Endothelial cell of umbilical vein (primary cell): ENCODE results near the gene USP6. TPM values are rescaled to one million over a fixed set of nuclear protein-coding genes. Genes with fewer than 3 reads are reported as not detected.

Experiments used
- BruUV-seq: library from RNA; stranded (reverse); fragments of 400-500 nt; replicated peaks from 2 replicates; lab custom pipeline; 2021; lab: Mats Ljungman, UMichigan
- CTCF ChIA-PET: fragments of 300-600, 350-600 bp; sonication (Branson Sonifier 250); formaldehyde crosslinking; loops from one replicate; lab custom pipeline; 2021; ENCODE audit warnings: antibody characterized with exemption, inconsistent platforms; lab: Charles Lee
- POLR2A ChIA-PET: fragments of 300-600, 350-600 bp; sonication (Branson Sonifier 250); formaldehyde crosslinking; loops from one replicate; lab custom pipeline; 2021; ENCODE audit warnings: antibody characterized with exemption, inconsistent platforms; lab: Charles Lee
- DNase-seq: peaks from one replicate; pipeline ENCODE4 v3.0.0-alpha.2; 2011; ENCODE audit warnings: low read depth, low spot score
- FAIRE-seq: peaks from 2 replicates; lab custom pipeline; 2011; peaks lifted over from hg19 to GRCh38; lab: Jason Lieb, UNC
- H2AFZ ChIP-seq: 2 replicates; pipeline ENCODE4 v1.6.0; 2012; ENCODE audit warnings: low read depth, low read length, control low read depth, inconsistent platforms
- H3K27ac ChIP-seq: 2 replicates; pipeline ENCODE4 v1.5.1; 2011; ENCODE audit warnings: low read depth, mild to moderate bottlenecking, control low read depth, low read length, moderate library complexity; ENCODE audit not compliant: insufficient read depth
- H3K27me3 ChIP-seq, 2 experiments: 2 replicates each; pipeline versions ENCODE4 v1.6.0 to v1.6.1; 2011; ENCODE audit warnings: low read length in 2 of 2, mixed read lengths in 1 of 2; ENCODE audit not compliant: control insufficient read depth in 2 of 2, insufficient read depth in 2 of 2
- H3K36me3 ChIP-seq, 2 experiments: 2 replicates in 1 of 2; 3 replicates in 1 of 2; pipeline ENCODE4 v1.5.1; 2011; ENCODE audit warnings: low read length in 2 of 2, mild to moderate bottlenecking in 1 of 2, moderate library complexity in 1 of 2; ENCODE audit not compliant: control insufficient read depth in 2 of 2, insufficient read depth in 2 of 2; ENCODE audit errors: extremely low read depth in 1 of 2
- H3K4me1 ChIP-seq: 3 replicates; pipeline ENCODE4 v1.5.1; 2011; ENCODE audit warnings: mild to moderate bottlenecking, low read length; ENCODE audit not compliant: control insufficient read depth, insufficient read depth; ENCODE audit errors: extremely low read depth
- H3K4me2 ChIP-seq: 2 replicates; pipeline ENCODE4 v1.6.1; 2011; ENCODE audit warnings: low read length, control low read depth, mixed read lengths; ENCODE audit not compliant: insufficient read depth
- H3K4me3 ChIP-seq, 3 experiments: fragments of 200-600 bp in 1 of 3; sonication (generic), shearing (Covaris generic) in 1 of 3; replicated peaks in 1 of 3; 2 replicates each; pipeline ENCODE4 v1.5.1; 2011 to 2016; ENCODE audit warnings: control low read depth in 3 of 3, low read length in 3 of 3, mild to moderate bottlenecking in 2 of 3, inconsistent platforms in 1 of 3, low read depth in 1 of 3, moderate library complexity in 1 of 3; ENCODE audit not compliant: insufficient read depth in 1 of 3
- H3K79me2 ChIP-seq: 2 replicates; pipeline ENCODE4 v1.6.0; 2012; ENCODE audit warnings: low read length, inconsistent platforms; ENCODE audit not compliant: control insufficient read depth, insufficient read depth
- H3K9ac ChIP-seq: replicated peaks from 2 replicates; pipeline ENCODE3; 2011; ENCODE audit warnings: low read length, control low read depth; ENCODE audit not compliant: insufficient read depth; ENCODE audit errors: extremely low read depth
- H3K9me1 ChIP-seq: replicated peaks from 3 replicates; pipeline ENCODE4 v1.6.0; 2011; ENCODE audit warnings: mild to moderate bottlenecking, low read length; ENCODE audit not compliant: control insufficient read depth, insufficient read depth; ENCODE audit errors: extremely low read depth
- H3K9me3 ChIP-seq: replicated peaks from 2 replicates; pipeline ENCODE4 v1.5.1; 2012; ENCODE audit warnings: low read length, inconsistent platforms; ENCODE audit not compliant: control insufficient read depth, insufficient read depth
- H4K20me1 ChIP-seq: replicated peaks from 2 replicates; pipeline ENCODE3; 2011; ENCODE audit warnings: mild to moderate bottlenecking, low read length; ENCODE audit not compliant: control insufficient read depth, insufficient read depth; ENCODE audit errors: extremely low read depth
- CTCF ChIP-seq, 2 donors: IDR thresholded peaks; 1 replicate in 1 of 2; 2 replicates in 1 of 2; pipeline ENCODE4 v1.5.1; 2011; ENCODE audit warnings: low read length in 2 of 2, mild to moderate bottlenecking in 2 of 2, moderate library complexity in 2 of 2, control low read depth in 1 of 2, inconsistent platforms in 1 of 2, low read depth in 1 of 2; ENCODE audit not compliant: insufficient read depth in 1 of 2; ENCODE audit errors: extremely low read depth in 1 of 2
- EZH2 ChIP-seq: IDR thresholded peaks from 2 replicates; pipeline ENCODE4 v1.6.1; 2012; ENCODE audit warnings: borderline replicate concordance, low read depth, mild to moderate bottlenecking, moderate library complexity, low read length, inconsistent platforms; ENCODE audit not compliant: severe bottlenecking
- FOS ChIP-seq: IDR thresholded peaks from 2 replicates; pipeline ENCODE4 v1.6.1; 2011; ENCODE audit warnings: mild to moderate bottlenecking, low read length, moderate library complexity, borderline replicate concordance; ENCODE audit not compliant: insufficient read depth
- GATA2 ChIP-seq: IDR thresholded peaks from 2 replicates; pipeline ENCODE4 v1.7.0; 2011; ENCODE audit warnings: low read depth, mild to moderate bottlenecking, moderate library complexity, mixed read lengths, low read length; ENCODE audit not compliant: insufficient read length, insufficient read depth
- JUN ChIP-seq: IDR thresholded peaks from 2 replicates; pipeline ENCODE4 v1.6.1; 2011; ENCODE audit warnings: borderline replicate concordance, low read depth; ENCODE audit not compliant: insufficient read length, insufficient read depth
- MYC ChIP-seq: IDR thresholded peaks from one replicate; pipeline ENCODE4 v1.6.1; 2011; ENCODE audit warnings: mild to moderate bottlenecking, low read depth, low read length
- POLR2A ChIP-seq: IDR thresholded peaks from 2 replicates; pipeline ENCODE4 v1.6.1; 2012; ENCODE audit warnings: low read depth, mild to moderate bottlenecking, control low read depth, low read length
- POLR2AphosphoS5 ChIP-seq: IDR thresholded peaks from 2 replicates; pipeline ENCODE4 v1.6.1; 2012; ENCODE audit warnings: low read depth, mild to moderate bottlenecking, control low read depth, low read length, moderate library complexity; ENCODE audit not compliant: insufficient read depth
- dilution Hi-C: fragments of 300-500 bp; cut with MboI; formaldehyde crosslinking; loops from one replicate; pipeline ENCODE4 v1.15.0; 2019; ENCODE audit warnings: low sequenced_read_pairs; ENCODE audit not compliant: extremely low pct_ligation_motif_present
- intact Hi-C: fragments of 100-400 bp; cut with micrococcal nuclease; formaldehyde crosslinking; loops from one replicate; pipeline ENCODE4 v1.10.0; 2022
- polyA plus RNA-seq, 4 experiments: library from polyadenylated mRNA; depleted of rRNA in 3 of 4; stranded (reverse) in 3 of 4; unstranded in 1 of 4; fragments of >200 nt; gene quantifications; 2 replicates each; pipeline versions ENCODE4 v1.2.1 to v1.2.3, GENCODE V29; 2011 to 2012; ENCODE audit warnings: missing spikeins in 1 of 4
- total RNA-seq: library from RNA; stranded (reverse); gene quantifications from 2 replicates; pipeline ENCODE4 v1.2.3, GENCODE V29; 2021
- TF ChIP-seq, protein P1 (sequence below): IDR thresholded peaks from 2 replicates; pipeline ENCODE4 v1.6.1; 2011; ENCODE audit not compliant: insufficient read depth, insufficient read length

USP6 gene
- total and polyA plus RNA-seq, 2 donors (not counting 3 experiments of a cell fraction or from before 2014, with no cell fraction given) = under 0.01 to 0.15 TPM

DNA sequence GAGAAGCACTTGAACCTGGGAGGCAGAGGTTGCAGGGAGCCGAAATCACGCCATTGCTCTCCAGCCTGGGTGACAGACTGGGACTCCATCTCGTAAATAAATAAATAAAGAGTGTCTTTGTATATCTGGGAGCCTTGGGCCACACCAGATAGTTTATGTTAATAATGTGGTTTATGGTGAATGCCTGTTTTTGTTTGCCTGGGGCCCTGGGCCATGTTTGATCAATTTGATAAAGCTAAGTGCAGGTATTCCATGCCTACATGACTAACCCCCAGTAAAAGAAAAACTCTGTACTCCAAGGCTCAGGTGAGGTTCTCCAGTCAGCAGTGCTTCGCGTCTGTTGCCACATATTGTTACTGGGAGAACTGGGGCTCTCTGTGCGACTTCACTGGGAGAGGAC, 103.7 kb downstream of the USP6 start:
- no peak overlapping the region for H2AFZ ChIP-seq
- H3K36me3 ChIP-seq = no peaks in the 10 kb centered on the region
- no peak for TF ChIP-seq GATA2
- no peak for TF ChIP-seq POLR2AphosphoS5
- no peak for TF ChIP-seq JUN
- no peak for TF ChIP-seq POLR2A
- TF ChIP-seq, protein P1, sequence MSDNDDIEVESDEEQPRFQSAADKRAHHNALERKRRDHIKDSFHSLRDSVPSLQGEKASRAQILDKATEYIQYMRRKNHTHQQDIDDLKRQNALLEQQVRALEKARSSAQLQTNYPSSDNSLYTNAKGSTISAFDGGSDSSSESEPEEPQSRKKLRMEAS = no peak
- no peak for TF ChIP-seq FOS
- TF ChIP-seq EZH2 = no peak
- no peak for TF ChIP-seq MYC
- no peak for TF ChIP-seq CTCF (IDR thresholded peaks at IDR 0.05; ENCODE audit: extremely low read depth in 1 of 2, insufficient read depth in 1 of 2, low read depth in 1 of 2, low read length in 2 of 2)
- no peaks in the 10 kb centered on the region for H3K79me2 ChIP-seq
- FAIRE-seq (no peak), DNase-seq (no peak)
- ChIA-PET CTCF (no interaction called here), POLR2A (no interaction called here)
- H3K4me3 ChIP-seq = no peak overlapping the region
- no peak overlapping the region for H3K4me2 ChIP-seq
- H3K27me3 ChIP-seq = no peaks in the 10 kb centered on the region
- H3K27ac ChIP-seq = no peak overlapping the region
- H3K9me3 ChIP-seq = no peaks in the 10 kb centered on the region
- no peaks in the 10 kb centered on the region for H3K4me1 ChIP-seq
- H3K9me1 ChIP-seq = no peaks in the 10 kb centered on the region
- H4K20me1 ChIP-seq = no peaks in the 10 kb centered on the region
- no peak overlapping the region for H3K9ac ChIP-seq
- dilution Hi-C loops (no loop called here), intact Hi-C loops (no loop called here)
- no TSS peak for BruUV-seq
